Measurements from ENCODE around the gene RLBP1. TPM values are rescaled to one million over a fixed set of nuclear protein-coding genes. Genes with fewer than 3 reads are reported as not detected.

Gene RLBP1
- total and polyA plus RNA-seq, 2 of the 13 experiments (the other 11 are each of a cell fraction or from before 2014, with no cell fraction given): 0.07 TPM; not detected in 1

GRCh38 chr15:89243046-89243690 lies 21.8 kb upstream of the RLBP1 start:
- H3K9me3 ChIP-seq (ENCODE audit: low read length): peaks cover 11% of the 10 kb centered on the region; the same call in 1 of the 2 replicates
- ATAC-seq (no peak), FAIRE-seq (no peak), DNase-seq (ENCODE audit: low spot score) (no peak)
- in situ Hi-C loops (cut with HindIII; ENCODE audit: extremely low pct_ligation_motif_present, low pct_unique_long_range_greater_than_20kb): loop anchor here (5.0 kb wide), 1 partner anchor 36 kb away; no protein-coding TSS in a partner anchor
- 33% methylated on average over 20 of the region's 20 CpGs for WGBS (ENCODE audit: low lambda C conversion rate)
- H3K27me3 ChIP-seq (ENCODE audit: control insufficient read depth in 1 of 2, insufficient read depth in 2 of 2, low read length in 2 of 2): peaks cover 0 to 14% of the 10 kb centered on the region in 2 experiments; a peak in 4 of 5 replicates
- CTCF ChIA-PET (ENCODE audit: low intra/inter-chr PET ratio, low total read pairs): interaction anchor here (1.5 kb wide), 1 partner anchor 36 kb away, joined by 4 read pairs; no protein-coding TSS in a partner anchor
- POLR2A ChIA-PET: interaction anchor here (0.7 to 1.3 kb wide), 2 partner anchors 13 to 37 kb away, joined by 3 read pairs; no protein-coding TSS in a partner anchor
- peak overlapping the region; percentile 86 to 87 (median 86) for H3K4me3 ChIP-seq (replicated peaks in 1 of 3; ENCODE audit: insufficient read depth in 1 of 3, low read depth in 2 of 3, low read length in 3 of 3)
- H3K79me2 ChIP-seq (ENCODE audit: insufficient read depth, low read length): peaks cover 29% of the 10 kb centered on the region
- H2AFZ ChIP-seq (ENCODE audit: low read length): peak overlapping the region; percentile 57
- intact Hi-C loops (cut with micrococcal nuclease; ENCODE audit: unreplicated experiment): loop anchor here (1.0 kb wide), 1 partner anchor 91 kb away; the partner anchor contains the start of gene POLG
- peaks cover 22% of the 10 kb centered on the region for H3K4me1 ChIP-seq (ENCODE audit: insufficient read depth, low read length)
- peaks cover 0 to 3% of the 10 kb centered on the region in 2 experiments; a peak in 2 of 5 replicates for H3K36me3 ChIP-seq (replicated peaks in 1 of 2; ENCODE audit: control insufficient read depth in 1 of 2, insufficient read depth in 2 of 2, low read length in 2 of 2)
- peak overlapping the region; percentile 96 for H3K4me2 ChIP-seq (ENCODE audit: low read depth, low read length)
- H3K9ac ChIP-seq (ENCODE audit: insufficient read depth, low read depth, low read length): peak overlapping the region; percentile 57
- no peak overlapping the region for H3K27ac ChIP-seq (ENCODE audit: extremely low read length, insufficient read depth, low read length)
- H4K20me1 ChIP-seq (ENCODE audit: insufficient read depth, low read length): no peaks in the 10 kb centered on the region
- TSS peak; percentile 75 for BruUV-seq (replicated peaks)
- 0 out of 2 replicates have a peak, but pooled peaks have one; percentile 21 for TF ChIP-seq ZNF136 (CRISPR knock-in tag; IDR thresholded peaks at IDR 0.05; ENCODE audit: low read depth)
- peak; percentile 17 for TF ChIP-seq ZNF781 (CRISPR knock-in tag; IDR thresholded peaks at IDR 0.05; ENCODE audit: borderline replicate concordance, not compliant biosample characterization)
- no peak for TF ChIP-seq ZNF234 (CRISPR knock-in tag; conservative IDR thresholded peaks at IDR 0.05)
- 0 out of 2 replicates have a peak, but pooled peaks have one; percentile 29 for TF ChIP-seq ZNF780A (CRISPR knock-in tag; IDR thresholded peaks at IDR 0.05)
- TF ChIP-seq NR1H2 (CRISPR knock-in tag; IDR thresholded peaks at IDR 0.05; ENCODE audit: borderline replicate concordance, low read depth): no peak
- TF ChIP-seq ATF1 (CRISPR knock-in tag; IDR thresholded peaks at IDR 0.05): no peak
- TF ChIP-seq CEBPB (IDR thresholded peaks at IDR 0.05; ENCODE audit: borderline replicate concordance, low read depth, low read length): peak; percentile 63
- peak; percentile 3; the same call in 1 of the 2 replicates for TF ChIP-seq TAF1 (CRISPR knock-in tag; IDR thresholded peaks at IDR 0.05)
- TF ChIP-seq, protein P1, sequence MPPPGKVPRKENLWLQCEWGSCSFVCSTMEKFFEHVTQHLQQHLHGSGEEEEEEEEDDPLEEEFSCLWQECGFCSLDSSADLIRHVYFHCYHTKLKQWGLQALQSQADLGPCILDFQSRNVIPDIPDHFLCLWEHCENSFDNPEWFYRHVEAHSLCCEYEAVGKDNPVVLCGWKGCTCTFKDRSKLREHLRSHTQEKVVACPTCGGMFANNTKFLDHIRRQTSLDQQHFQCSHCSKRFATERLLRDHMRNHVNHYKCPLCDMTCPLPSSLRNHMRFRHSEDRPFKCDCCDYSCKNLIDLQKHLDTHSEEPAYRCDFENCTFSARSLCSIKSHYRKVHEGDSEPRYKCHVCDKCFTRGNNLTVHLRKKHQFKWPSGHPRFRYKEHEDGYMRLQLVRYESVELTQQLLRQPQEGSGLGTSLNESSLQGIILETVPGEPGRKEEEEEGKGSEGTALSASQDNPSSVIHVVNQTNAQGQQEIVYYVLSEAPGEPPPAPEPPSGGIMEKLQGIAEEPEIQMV (CRISPR knock-in tag; IDR thresholded peaks at IDR 0.05; ENCODE audit: low read depth): 0 out of 2 replicates have a peak, but pooled peaks have one; percentile 7
- TF ChIP-seq ZNF547 (CRISPR knock-in tag; IDR thresholded peaks at IDR 0.05): no peak
- 0 out of 2 replicates have a peak, but pooled peaks have one; percentile 7 for TF ChIP-seq ZSCAN5A (CRISPR knock-in tag; IDR thresholded peaks at IDR 0.05; ENCODE audit: borderline replicate concordance)
- TF ChIP-seq ZNF674 (CRISPR knock-in tag; IDR thresholded peaks at IDR 0.05; ENCODE audit: low read depth): no peak
- TF ChIP-seq ZNF350 (CRISPR knock-in tag; IDR thresholded peaks at IDR 0.05; ENCODE audit: borderline replicate concordance, low read depth): no peak
- 0 out of 2 replicates have a peak, but pooled peaks have one; percentile 26 for TF ChIP-seq ZNF3 (CRISPR knock-in tag; IDR thresholded peaks at IDR 0.05)
- 0 out of 2 replicates have a peak, but pooled peaks have one; percentile 5 for TF ChIP-seq NCOA2 (CRISPR knock-in tag; IDR thresholded peaks at IDR 0.05)
- TF ChIP-seq IRF2 (CRISPR knock-in tag; IDR thresholded peaks at IDR 0.05): no peak
- TF ChIP-seq ZNF496 (CRISPR knock-in tag; IDR thresholded peaks at IDR 0.05; ENCODE audit: insufficient replicate concordance): no peak
- 0 out of 2 replicates have a peak, but pooled peaks have one; percentile 3 for TF ChIP-seq ZNF776 (CRISPR knock-in tag; IDR thresholded peaks at IDR 0.05)
- 0 out of 2 replicates have a peak, but pooled peaks have one; percentile 12 for TF ChIP-seq SOX13 (IDR thresholded peaks at IDR 0.05)
- no peak for TF ChIP-seq SOX13 (CRISPR knock-in tag; conservative IDR thresholded peaks at IDR 0.05 in 1 of 2, IDR thresholded peaks at IDR 0.05 in 1 of 2)
- TF ChIP-seq ZFP82 (CRISPR knock-in tag; IDR thresholded peaks at IDR 0.05; ENCODE audit: borderline replicate concordance): peak; percentile 37; the same call in 1 of the 2 replicates
- peak; percentile 51 for TF ChIP-seq CEBPG (CRISPR knock-in tag; IDR thresholded peaks at IDR 0.05)

Measured in HepG2 (cell line).